OCI-M2 (cell line): ENCODE data around the gene BANK1.

Experiments
- DNase-seq: peaks from one replicate; lab custom pipeline; 2025; ENCODE audit not compliant: unreplicated experiment; lab: John Stamatoyannopoulos, UW

The BANK1 gene

GRCh38 chr4:101818362-101818761, 27.8 kb downstream of the BANK1 start:
- no peak for DNase-seq

GRCh38 chr4:101823864-101824263, 33.3 kb downstream of the BANK1 start:
- no peak for DNase-seq

- no peak for DNase-seq
Measured at GRCh38 chr4:101824500-101824899, 34.0 kb downstream of the BANK1 start.

- no peak for DNase-seq
Measured at GRCh38 chr4:101825953-101826352, 35.4 kb downstream of the BANK1 start.

- DNase-seq: no peak
Measured at GRCh38 chr4:101831816-101832215, 41.3 kb downstream of the BANK1 start.

- no peak for DNase-seq
Measured at GRCh38 chr4:101833480-101833879, 43.0 kb downstream of the BANK1 start.

GRCh38 chr4:101835121-101835904, 44.8 kb downstream of the BANK1 start:
- DNase-seq: no peak

- no peak for DNase-seq
Measured at GRCh38 chr4:101843054-101843453, 52.5 kb downstream of the BANK1 start.

GRCh38 chr4:101846550-101846949, 56.0 kb downstream of the BANK1 start:
- DNase-seq: no peak

- no peak for DNase-seq
Measured at GRCh38 chr4:101850698-101851097, 60.2 kb downstream of the BANK1 start.

GRCh38 chr4:101851672-101852071, 61.1 kb downstream of the BANK1 start:
- no peak for DNase-seq

GRCh38 chr4:101853028-101853427, 62.5 kb downstream of the BANK1 start:
- no peak for DNase-seq

GRCh38 chr4:101853691-101854090, 63.2 kb downstream of the BANK1 start:
- DNase-seq: no peak

- no peak for DNase-seq
Measured at GRCh38 chr4:101855239-101855638, 64.7 kb downstream of the BANK1 start.

GRCh38 chr4:101856149-101856548, 65.6 kb downstream of the BANK1 start:
- DNase-seq: no peak

GRCh38 chr4:101857176-101857575, 66.6 kb downstream of the BANK1 start:
- no peak for DNase-seq

- no peak for DNase-seq
Measured at GRCh38 chr4:101858641-101859040, 68.1 kb downstream of the BANK1 start.

GRCh38 chr4:101862595-101862994, 72.1 kb downstream of the BANK1 start:
- DNase-seq: no peak

- DNase-seq: no peak
Measured at GRCh38 chr4:101864660-101865059, 74.1 kb downstream of the BANK1 start.

- DNase-seq: no peak
Measured at GRCh38 chr4:101865501-101866062, 75.1 kb downstream of the BANK1 start.

- DNase-seq: no peak
Measured at GRCh38 chr4:101870874-101871273, 80.3 kb downstream of the BANK1 start.

GRCh38 chr4:101871962-101872676, 81.6 kb downstream of the BANK1 start:
- DNase-seq: no peak
